Measurements from ENCODE around the gene C3.
"Not testable (repeated sequence)": the region's sequence is repeated elsewhere in the genome, so short reads cannot be mapped to it uniquely, and the experiment has no call there.

C3 gene

GRCh38 chr19:6720369-6721137 is at the start of gene C3:
Gene C3 (minus strand): TSS chr19:6720650. CDS start chr19:6720589, 61 bp downstream.
- peak; percentile 10 for DNase-seq

GRCh38 chr19:6769006-6769619 is 48.7 kb upstream of the C3 start:
- peak; percentile 51 for DNase-seq

- peak; percentile 56 for DNase-seq
Observed at GRCh38 chr19:6768236-6768785, 47.9 kb upstream of the C3 start.

- peak; percentile 98 for DNase-seq
Observed at GRCh38 chr19:6767357-6768235, 47.1 kb upstream of the C3 start, which contains the start of gene SH2D3A. Gene SH2D3A (minus strand): TSS chr19:6767435. CDS start chr19:6763748, 3,687 bp downstream.

- peak; percentile 80 for DNase-seq
Observed at GRCh38 chr19:6767081-6767356, 46.6 kb upstream of the C3 start.

- peak; percentile 22 for DNase-seq
Observed at GRCh38 chr19:6766357-6767080, 46.1 kb upstream of the C3 start.

- DNase-seq, result peak; percentile 53
Observed at GRCh38 chr19:6765738-6766356, 45.4 kb upstream of the C3 start.

- DNase-seq, result not testable (repeated sequence)
Observed at GRCh38 chr19:6762253-6762797, 41.9 kb upstream of the C3 start.

- DNase-seq, result peak; percentile 41
Observed at GRCh38 chr19:6761053-6761676, 40.7 kb upstream of the C3 start.

- DNase-seq, result no peak
Observed at GRCh38 chr19:6760606-6761005, 40.2 kb upstream of the C3 start.

GRCh38 chr19:6754653-6755463 is 34.4 kb upstream of the C3 start:
- DNase-seq, result no peak

- no peak for DNase-seq
Observed at GRCh38 chr19:6754136-6754535, 33.7 kb upstream of the C3 start.

GRCh38 chr19:6753178-6754031 is 33.0 kb upstream of the C3 start:
- peak; percentile 85 for DNase-seq

GRCh38 chr19:6752256-6753177 is 32.1 kb upstream of the C3 start:
- DNase-seq, result no peak

GRCh38 chr19:6751189-6751588 is 30.7 kb upstream of the C3 start:
- DNase-seq, result no peak

- no peak for DNase-seq
Observed at GRCh38 chr19:6750062-6750461, 29.6 kb upstream of the C3 start.

GRCh38 chr19:6748543-6748942 is 28.1 kb upstream of the C3 start:
- DNase-seq, result not testable (repeated sequence)

GRCh38 chr19:6745965-6746364 is 25.5 kb upstream of the C3 start:
- no peak for DNase-seq
